HG03460 (cell line): ENCODE measurements around the gene ZNF467.

Experiments
- ATAC-seq: cut with Tn5 transposase; IDR thresholded peaks from one replicate; pipeline ENCODE4 v1.9.1; 2021; ENCODE audit not compliant: unreplicated experiment

Gene ZNF467

GRCh38 chr7:149729586-149729982 is 43.8 kb downstream of the ZNF467 start:
- no peak for ATAC-seq

- no peak for ATAC-seq
Observed at GRCh38 chr7:149728491-149729375, 44.7 kb downstream of the ZNF467 start.

- ATAC-seq = no peak
Observed at GRCh38 chr7:149727899-149728476, 45.4 kb downstream of the ZNF467 start.

GRCh38 chr7:149727053-149727898 is 46.1 kb downstream of the ZNF467 start:
- ATAC-seq = no peak

GRCh38 chr7:149725916-149726315 is 47.5 kb downstream of the ZNF467 start:
- no peak for ATAC-seq

- ATAC-seq = no peak
Observed at GRCh38 chr7:149725426-149725821, 48.0 kb downstream of the ZNF467 start.

GRCh38 chr7:149724661-149725425 is 48.5 kb downstream of the ZNF467 start:
- ATAC-seq = no peak

GRCh38 chr7:149723795-149724495 is 49.4 kb downstream of the ZNF467 start:
- no peak for ATAC-seq

GRCh38 chr7:149723082-149723767 is 50.2 kb downstream of the ZNF467 start:
- no peak for ATAC-seq

- no peak for ATAC-seq
Observed at GRCh38 chr7:149722356-149722957, 50.9 kb downstream of the ZNF467 start.

- no peak for ATAC-seq
Observed at GRCh38 chr7:149721084-149721601, 52.2 kb downstream of the ZNF467 start.

GRCh38 chr7:149720372-149721083 is 52.9 kb downstream of the ZNF467 start:
- ATAC-seq = peak; percentile 48

- peak; percentile 37 for ATAC-seq
Observed at GRCh38 chr7:149719912-149720335, 53.5 kb downstream of the ZNF467 start.

GRCh38 chr7:149719050-149719899 is 54.1 kb downstream of the ZNF467 start:
- no peak for ATAC-seq

- ATAC-seq = no peak
Observed at GRCh38 chr7:149718730-149719049, 54.7 kb downstream of the ZNF467 start.

GRCh38 chr7:149717481-149717880 is 55.9 kb downstream of the ZNF467 start:
- no peak for ATAC-seq

GRCh38 chr7:149716932-149717307 is 56.5 kb downstream of the ZNF467 start:
- ATAC-seq = no peak
